ENCODE data around the gene GSE1.

DNA sequence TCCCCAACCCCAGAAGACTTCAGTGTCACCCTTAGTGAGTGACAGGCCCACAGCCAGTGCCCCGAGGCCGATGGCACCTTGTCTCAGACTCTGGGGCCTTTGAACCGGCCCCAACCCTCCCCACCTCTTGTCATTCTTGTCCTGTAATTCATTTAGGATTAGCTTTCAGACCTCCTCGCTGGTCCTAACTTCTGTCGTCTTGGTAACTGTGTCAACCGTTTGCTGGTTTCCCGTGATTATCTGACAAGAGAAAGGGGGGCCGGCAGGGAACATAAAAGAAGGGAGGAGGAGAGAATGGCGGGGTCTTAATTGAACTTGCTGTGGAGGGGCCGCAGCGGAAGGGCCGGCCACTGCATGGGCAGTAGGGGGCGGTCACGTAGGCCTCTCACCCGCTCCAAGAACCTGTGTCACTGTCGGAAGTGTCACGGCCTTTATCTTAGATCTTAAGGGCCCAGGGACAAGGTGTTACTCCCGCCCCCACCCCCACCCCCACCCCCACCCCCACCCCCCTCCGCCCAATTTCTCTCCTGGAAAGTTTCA is 46.5 kb upstream of the GSE1 start:
- TF ChIP-seq POLR2AphosphoS5 (IDR thresholded peaks at IDR 0.05; ENCODE audit: low read depth, low read length), result no peak
- no peak for TF ChIP-seq POLR2A (IDR thresholded peaks at IDR 0.05; ENCODE audit: low read depth, low read length)

Data from GM12892 (cell line).